Measurements from ENCODE around the gene PSPN. TPM values are rescaled to one million over a fixed set of nuclear protein-coding genes. Genes with fewer than 3 reads are reported as not detected.

Gene PSPN
- total RNA-seq, 1 experiment from 2014 or later: 1.6 TPM

DNA sequence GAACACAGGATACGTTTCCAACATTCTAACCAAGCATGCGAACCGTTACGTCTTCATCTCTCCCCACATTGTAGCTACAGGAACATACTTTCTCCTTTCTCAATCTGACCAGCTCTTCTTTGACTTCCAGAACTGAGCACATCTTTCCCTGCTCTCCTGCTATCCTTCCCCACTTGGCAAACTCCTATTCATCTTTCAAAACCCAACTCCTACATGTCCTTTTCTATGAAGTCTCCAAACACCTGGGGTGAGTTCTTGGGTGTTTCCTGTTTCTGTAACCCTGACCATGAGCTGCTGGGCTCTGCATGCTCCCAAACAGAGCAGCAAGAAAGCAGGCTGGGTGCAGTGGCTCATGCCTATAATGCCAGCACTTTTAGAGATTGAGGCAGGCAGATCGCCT, 48.9 kb downstream of the PSPN start:
- ChIA-PET POLR2A (no interaction called here), CTCF (no interaction called here)
- Histone ChIP-seq H3K9me3 (ENCODE audit: control insufficient read depth, insufficient read depth, low read depth, low read length) (no peaks in the 10 kb centered on the region), H3K27me3 (ENCODE audit: control insufficient read depth, insufficient read depth, low read length) (peaks cover 3% of the 10 kb centered on the region; the same call in 1 of the 2 replicates), H3K36me3 (ENCODE audit: control insufficient read depth, insufficient read depth, low read length) (no peaks in the 10 kb centered on the region), H3K4me3 (ENCODE audit: low read depth in 2 of 2, low read length in 2 of 2) (no peak overlapping the region), H3K27ac (ENCODE audit: low read length) (no peak overlapping the region), H3K4me1 (ENCODE audit: control insufficient read depth, insufficient read depth, low read length) (no peaks in the 10 kb centered on the region)
- in situ Hi-C loops (cut with HindIII; ENCODE audit: low pct_unique_long_range_greater_than_20kb, low sequenced_read_pairs): no loop called here
- intact Hi-C loops (cut with micrococcal nuclease; ENCODE audit: unreplicated experiment): no loop called here
- no TSS peak for BruUV-seq (replicated peaks)
- TF ChIP-seq SIN3A (IDR thresholded peaks at IDR 0.05; ENCODE audit: borderline replicate concordance, insufficient read depth, low read depth, low read length) (no peak), TCF7L2 (IDR thresholded peaks at IDR 0.05; ENCODE audit: low read depth, low read length) (no peak), POLR2AphosphoS5 (IDR thresholded peaks at IDR 0.05; ENCODE audit: low read depth, low read length) (no peak)
- TF ChIP-seq, protein P1, sequence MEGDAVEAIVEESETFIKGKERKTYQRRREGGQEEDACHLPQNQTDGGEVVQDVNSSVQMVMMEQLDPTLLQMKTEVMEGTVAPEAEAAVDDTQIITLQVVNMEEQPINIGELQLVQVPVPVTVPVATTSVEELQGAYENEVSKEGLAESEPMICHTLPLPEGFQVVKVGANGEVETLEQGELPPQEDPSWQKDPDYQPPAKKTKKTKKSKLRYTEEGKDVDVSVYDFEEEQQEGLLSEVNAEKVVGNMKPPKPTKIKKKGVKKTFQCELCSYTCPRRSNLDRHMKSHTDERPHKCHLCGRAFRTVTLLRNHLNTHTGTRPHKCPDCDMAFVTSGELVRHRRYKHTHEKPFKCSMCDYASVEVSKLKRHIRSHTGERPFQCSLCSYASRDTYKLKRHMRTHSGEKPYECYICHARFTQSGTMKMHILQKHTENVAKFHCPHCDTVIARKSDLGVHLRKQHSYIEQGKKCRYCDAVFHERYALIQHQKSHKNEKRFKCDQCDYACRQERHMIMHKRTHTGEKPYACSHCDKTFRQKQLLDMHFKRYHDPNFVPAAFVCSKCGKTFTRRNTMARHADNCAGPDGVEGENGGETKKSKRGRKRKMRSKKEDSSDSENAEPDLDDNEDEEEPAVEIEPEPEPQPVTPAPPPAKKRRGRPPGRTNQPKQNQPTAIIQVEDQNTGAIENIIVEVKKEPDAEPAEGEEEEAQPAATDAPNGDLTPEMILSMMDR (IDR thresholded peaks at IDR 0.05): no peak
- TF ChIP-seq, protein P2, sequence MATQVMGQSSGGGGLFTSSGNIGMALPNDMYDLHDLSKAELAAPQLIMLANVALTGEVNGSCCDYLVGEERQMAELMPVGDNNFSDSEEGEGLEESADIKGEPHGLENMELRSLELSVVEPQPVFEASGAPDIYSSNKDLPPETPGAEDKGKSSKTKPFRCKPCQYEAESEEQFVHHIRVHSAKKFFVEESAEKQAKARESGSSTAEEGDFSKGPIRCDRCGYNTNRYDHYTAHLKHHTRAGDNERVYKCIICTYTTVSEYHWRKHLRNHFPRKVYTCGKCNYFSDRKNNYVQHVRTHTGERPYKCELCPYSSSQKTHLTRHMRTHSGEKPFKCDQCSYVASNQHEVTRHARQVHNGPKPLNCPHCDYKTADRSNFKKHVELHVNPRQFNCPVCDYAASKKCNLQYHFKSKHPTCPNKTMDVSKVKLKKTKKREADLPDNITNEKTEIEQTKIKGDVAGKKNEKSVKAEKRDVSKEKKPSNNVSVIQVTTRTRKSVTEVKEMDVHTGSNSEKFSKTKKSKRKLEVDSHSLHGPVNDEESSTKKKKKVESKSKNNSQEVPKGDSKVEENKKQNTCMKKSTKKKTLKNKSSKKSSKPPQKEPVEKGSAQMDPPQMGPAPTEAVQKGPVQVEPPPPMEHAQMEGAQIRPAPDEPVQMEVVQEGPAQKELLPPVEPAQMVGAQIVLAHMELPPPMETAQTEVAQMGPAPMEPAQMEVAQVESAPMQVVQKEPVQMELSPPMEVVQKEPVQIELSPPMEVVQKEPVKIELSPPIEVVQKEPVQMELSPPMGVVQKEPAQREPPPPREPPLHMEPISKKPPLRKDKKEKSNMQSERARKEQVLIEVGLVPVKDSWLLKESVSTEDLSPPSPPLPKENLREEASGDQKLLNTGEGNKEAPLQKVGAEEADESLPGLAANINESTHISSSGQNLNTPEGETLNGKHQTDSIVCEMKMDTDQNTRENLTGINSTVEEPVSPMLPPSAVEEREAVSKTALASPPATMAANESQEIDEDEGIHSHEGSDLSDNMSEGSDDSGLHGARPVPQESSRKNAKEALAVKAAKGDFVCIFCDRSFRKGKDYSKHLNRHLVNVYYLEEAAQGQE (IDR thresholded peaks at IDR 0.05; ENCODE audit: insufficient read depth in 1 of 2, low read depth in 2 of 2, low read length in 1 of 2): no peak
- ATAC-seq (no peak), DNase-seq (ENCODE audit: low read depth, low spot score) (no peak)

DNA sequence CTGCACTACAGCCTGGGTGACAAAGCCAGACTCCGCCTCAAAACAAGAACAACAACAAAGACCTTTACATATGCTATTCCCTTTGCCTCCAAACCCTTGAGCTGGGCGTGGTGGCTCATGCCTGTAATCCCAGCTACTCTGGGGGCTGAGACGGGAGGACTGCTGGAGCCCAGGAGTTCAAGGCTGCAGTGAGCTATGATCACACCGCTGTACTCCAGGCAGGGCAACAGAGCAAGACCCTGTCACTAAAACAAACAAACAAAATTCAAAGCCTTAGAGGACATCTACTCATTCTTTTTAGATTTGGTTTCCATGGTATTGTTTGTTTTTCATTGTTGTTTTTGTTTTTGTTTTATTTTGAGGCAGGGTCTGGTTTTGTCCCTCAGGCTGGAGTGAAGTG, 50.1 kb downstream of the PSPN start:
- Histone ChIP-seq H3K9me3 (ENCODE audit: control insufficient read depth, insufficient read depth, low read depth, low read length) (no peaks in the 10 kb centered on the region), H3K4me3 (ENCODE audit: low read depth in 2 of 2, low read length in 2 of 2) (no peak overlapping the region), H3K27ac (ENCODE audit: low read length) (no peak overlapping the region), H3K36me3 (ENCODE audit: control insufficient read depth, insufficient read depth, low read length) (no peaks in the 10 kb centered on the region), H3K4me1 (ENCODE audit: control insufficient read depth, insufficient read depth, low read length) (no peaks in the 10 kb centered on the region), H3K27me3 (ENCODE audit: control insufficient read depth, insufficient read depth, low read length) (peaks cover 5% of the 10 kb centered on the region; the same call in 1 of the 2 replicates)
- CTCF ChIA-PET: no interaction called here
- POLR2A ChIA-PET: no interaction called here
- DNase-seq (ENCODE audit: low read depth, low spot score) (no peak), ATAC-seq (no peak)
- BruUV-seq (replicated peaks): no TSS peak
- intact Hi-C loops (cut with micrococcal nuclease; ENCODE audit: unreplicated experiment): no loop called here
- TF ChIP-seq TCF7L2 (IDR thresholded peaks at IDR 0.05; ENCODE audit: low read depth, low read length) (no peak), SIN3A (IDR thresholded peaks at IDR 0.05; ENCODE audit: borderline replicate concordance, insufficient read depth, low read depth, low read length) (no peak), POLR2AphosphoS5 (IDR thresholded peaks at IDR 0.05; ENCODE audit: low read depth, low read length) (no peak)
- TF ChIP-seq, protein P2 (IDR thresholded peaks at IDR 0.05; ENCODE audit: insufficient read depth in 1 of 2, low read depth in 2 of 2, low read length in 1 of 2): no peak
- TF ChIP-seq, protein P1 (IDR thresholded peaks at IDR 0.05): no peak
- in situ Hi-C loops (cut with HindIII; ENCODE audit: low pct_unique_long_range_greater_than_20kb, low sequenced_read_pairs): no loop called here

Small RNA genes lying within 50 kb of the gene (microRNA-seq; reads per million reads assigned to microRNA genes)
- gene MIR3940 (ENCODE audit: unreplicated experiment): 8.6 reads per million, percentile 25 among the genes with 10 or more reads in this experiment
- not detected for gene MIR6790 (ENCODE audit: unreplicated experiment)
- gene MIR6885 (ENCODE audit: unreplicated experiment): 2.9 reads per million

Other genes starting within 250 kb of the PSPN start
- not detected for gene ACSBG2, start 240.3 kb downstream of the PSPN start, total RNA-seq (2021; ENCODE audit: unreplicated experiment)
- 58.3 TPM for gene MLLT1, start 96.0 kb downstream of the PSPN start, total RNA-seq (2021; ENCODE audit: unreplicated experiment)
- gene ACER1, start 42.3 kb downstream of the PSPN start, total RNA-seq (2021; ENCODE audit: unreplicated experiment): not detected
- 80.0 TPM for gene CLPP, start 14.4 kb downstream of the PSPN start, total RNA-seq (2021; ENCODE audit: unreplicated experiment)
- 65.0 TPM for gene ALKBH7, start 3.1 kb downstream of the PSPN start, total RNA-seq (2021; ENCODE audit: unreplicated experiment)
- 61.1 TPM for gene GTF2F1, start 17.2 kb upstream of the PSPN start, total RNA-seq (2021; ENCODE audit: unreplicated experiment)
- 333 TPM for gene KHSRP, start 48.9 kb upstream of the PSPN start, total RNA-seq (2021; ENCODE audit: unreplicated experiment)
- gene SLC25A41, start 57.8 kb upstream of the PSPN start, total RNA-seq (2021; ENCODE audit: unreplicated experiment): 0.21 TPM
- gene SLC25A23, start 83.9 kb upstream of the PSPN start, total RNA-seq (2021; ENCODE audit: unreplicated experiment): 18.7 TPM
- 0.21 TPM for gene CRB3, start 88.3 kb upstream of the PSPN start, total RNA-seq (2021; ENCODE audit: unreplicated experiment)
- gene DENND1C, start 105.9 kb upstream of the PSPN start, total RNA-seq (2021; ENCODE audit: unreplicated experiment): 0.39 TPM
- 4.4 TPM for gene TUBB4A, start 126.4 kb upstream of the PSPN start, total RNA-seq (2021; ENCODE audit: unreplicated experiment)
- gene TNFSF9, start 155.1 kb upstream of the PSPN start, total RNA-seq (2021; ENCODE audit: unreplicated experiment): 2.9 TPM
- gene CD70, start 215.2 kb upstream of the PSPN start, total RNA-seq (2021; ENCODE audit: unreplicated experiment): 45.4 TPM

All from Panc1 (cell line).